ENCODE results near the gene NAA50.

NAA50 gene

GRCh38 chr3:113745756-113746547 is at the start of gene NAA50:
Gene NAA50, minus strand, starts transcription at chr3:113746249. Its CDS starts 300 bp downstream, at chr3:113745949.
- peak; percentile 93 for DNase-seq (ENCODE audit: low spot score)

GRCh38 chr3:113795693-113796092 is 49.6 kb upstream of the NAA50 start:
- no peak for DNase-seq (ENCODE audit: low spot score)

DNA sequence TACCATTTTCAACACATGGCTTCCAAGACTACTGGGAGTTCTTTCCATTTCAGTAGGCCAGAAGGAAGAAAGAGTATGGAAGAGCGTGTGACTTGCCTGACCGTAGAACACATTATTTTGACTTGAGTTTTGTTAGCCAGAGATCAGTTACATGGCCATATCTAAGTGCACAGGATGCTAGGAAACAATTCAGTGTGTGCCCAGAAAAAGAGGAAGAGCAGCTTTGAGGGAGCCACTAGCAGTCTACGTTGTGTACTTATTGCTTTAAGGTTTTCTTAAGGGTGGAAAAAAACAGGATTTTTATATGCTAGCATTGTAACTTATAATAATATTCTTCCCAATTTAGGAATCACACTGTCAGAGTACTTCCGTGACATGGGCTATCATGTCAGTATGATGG is 48.5 kb upstream of the NAA50 start:
- no peak for DNase-seq (ENCODE audit: low spot score)

DNA sequence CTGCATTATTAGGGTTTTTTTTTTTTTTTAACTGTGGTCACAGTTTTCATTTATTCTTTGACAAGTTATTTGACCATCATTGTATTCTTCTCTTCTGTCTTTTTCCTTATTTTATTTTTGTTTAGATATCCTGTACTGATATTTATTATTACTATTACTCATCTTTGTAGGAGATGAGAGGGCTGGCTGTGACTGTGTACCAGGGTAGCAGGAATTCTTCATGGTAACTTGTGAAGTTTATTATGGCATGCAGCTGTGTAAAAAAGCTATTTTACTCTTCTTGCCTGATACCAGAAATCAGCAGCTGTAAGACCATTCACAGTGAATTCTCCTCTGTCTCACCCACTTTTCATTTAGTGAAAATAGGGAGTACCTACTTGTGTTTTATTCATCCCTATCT is 45.3 kb upstream of the NAA50 start:
- no peak for DNase-seq (ENCODE audit: low spot score)

GRCh38 chr3:113783980-113784379 is 37.9 kb upstream of the NAA50 start:
- DNase-seq (ENCODE audit: low spot score) = no peak

DNA sequence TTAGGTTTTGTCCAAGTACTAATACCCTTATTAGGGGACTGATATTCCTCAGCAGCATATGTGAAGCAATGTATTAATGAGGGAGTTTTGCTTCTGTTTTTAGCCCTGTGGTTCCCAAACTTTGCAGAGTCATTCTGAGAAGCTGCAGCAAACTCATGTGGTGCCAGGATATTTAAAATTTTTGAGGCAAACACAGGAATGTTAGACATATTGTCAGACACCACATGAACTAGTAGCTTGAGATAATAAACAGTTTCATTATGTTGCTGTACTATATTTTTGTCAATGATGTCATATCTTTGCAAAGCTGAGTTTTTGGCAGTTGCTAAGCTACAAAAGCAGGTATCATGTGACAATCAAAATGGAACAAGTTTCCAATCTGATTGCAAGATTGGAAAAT is 37.4 kb upstream of the NAA50 start:
- DNase-seq (ENCODE audit: low spot score) = no peak

DNA sequence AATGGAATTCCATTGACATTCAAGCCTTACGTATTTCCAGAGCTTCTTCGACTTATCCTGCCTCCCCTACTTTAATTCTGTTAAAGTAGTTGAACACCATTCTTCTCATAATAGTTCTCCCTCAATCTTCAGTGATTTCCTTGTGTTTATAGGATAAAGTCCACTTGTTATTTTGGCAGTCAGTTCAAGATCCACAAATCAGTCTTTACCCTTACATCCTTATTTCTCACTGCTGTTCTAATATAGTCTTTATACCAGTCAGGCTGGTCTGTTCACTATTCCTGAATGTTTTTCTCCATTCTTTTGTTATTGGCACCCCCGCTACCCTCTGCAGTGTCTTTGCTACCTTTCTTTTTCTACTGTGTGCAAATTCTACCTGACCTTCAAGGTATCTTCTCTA is 30.5 kb upstream of the NAA50 start:
- no peak for DNase-seq (ENCODE audit: low spot score)

GRCh38 chr3:113775516-113775915 is 29.5 kb upstream of the NAA50 start:
- DNase-seq (ENCODE audit: low spot score) = no peak

DNA sequence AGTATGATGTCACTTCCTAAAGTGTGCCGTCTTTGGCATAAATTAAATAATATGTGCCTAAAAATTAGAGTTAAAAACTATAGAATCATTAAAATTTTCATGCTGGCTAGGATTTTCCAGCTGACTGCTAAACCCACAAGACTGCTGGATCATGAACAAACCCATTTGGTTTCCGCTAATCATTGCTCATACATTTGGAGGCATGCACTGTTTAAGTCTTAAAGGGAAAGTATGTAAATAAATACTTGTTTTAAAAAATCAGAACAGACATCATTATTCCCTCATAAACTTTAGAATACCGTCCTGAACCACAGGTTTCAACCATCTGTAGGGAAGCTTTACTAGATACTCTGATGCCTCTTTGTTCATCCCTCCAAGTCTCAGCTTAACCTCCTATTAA is 27.3 kb upstream of the NAA50 start:
- DNase-seq (ENCODE audit: low spot score) = no peak

DNA sequence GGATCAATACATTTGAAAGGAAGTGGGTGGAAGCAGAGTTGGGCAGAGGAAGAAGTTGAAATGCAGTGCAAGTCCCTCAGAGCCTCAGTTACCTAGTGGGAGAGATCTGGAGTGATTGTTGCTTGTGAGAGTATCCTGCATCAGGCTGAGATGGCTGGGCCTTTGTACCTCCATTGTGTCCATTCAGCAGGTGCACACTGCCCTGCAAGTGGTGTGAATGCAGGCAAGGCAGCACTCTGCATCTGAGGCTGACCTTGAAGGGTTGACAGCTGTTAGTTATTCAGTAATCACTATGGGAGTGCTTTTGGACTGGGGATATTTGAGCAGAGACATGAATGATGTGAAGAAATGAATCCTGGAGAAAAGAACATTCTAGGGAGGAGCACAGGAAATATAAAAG is 25.9 kb upstream of the NAA50 start:
- no peak for DNase-seq (ENCODE audit: low spot score)

DNA sequence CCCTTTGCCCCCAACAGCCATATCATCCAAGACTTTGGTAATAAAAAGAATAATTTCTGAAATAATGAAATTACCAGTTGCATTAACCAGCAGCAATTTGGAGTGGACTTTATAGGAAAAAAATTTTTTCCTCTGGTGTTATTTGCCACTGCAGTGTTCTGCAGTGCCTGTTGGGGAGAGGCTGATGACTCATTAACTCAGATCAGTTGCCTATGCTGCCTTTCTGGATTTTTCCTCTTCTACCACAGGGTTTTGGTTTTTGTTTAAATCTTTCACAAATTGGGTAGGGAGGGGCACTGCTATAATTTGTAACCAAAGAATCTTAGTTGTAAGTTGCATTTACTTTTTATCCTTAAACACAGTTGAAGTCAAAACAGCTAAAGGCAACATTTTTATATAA is 23.5 kb upstream of the NAA50 start:
- DNase-seq (ENCODE audit: low spot score) = no peak

DNA sequence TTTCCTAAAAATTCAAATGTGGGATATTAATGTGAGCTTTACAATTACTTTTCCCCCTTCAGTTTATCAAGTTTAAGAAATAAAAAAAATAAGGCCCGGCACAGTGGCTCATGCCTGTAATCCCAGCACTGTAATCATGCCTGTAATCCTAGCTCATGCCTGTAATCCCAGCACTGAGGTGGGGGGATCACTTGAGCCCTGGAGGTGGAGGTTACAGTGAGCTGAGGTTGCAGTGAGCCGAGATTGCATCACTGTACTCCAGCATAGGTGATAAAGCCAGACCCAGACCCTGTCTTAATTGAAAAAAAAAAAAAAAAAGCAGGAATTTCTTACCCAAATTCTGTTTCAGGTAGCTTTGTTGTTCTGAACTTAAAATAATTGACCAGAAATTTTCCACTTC is 18.6 kb upstream of the NAA50 start:
- no peak for DNase-seq (ENCODE audit: low spot score)

GRCh38 chr3:113758389-113759024 is 12.5 kb upstream of the NAA50 start:
- DNase-seq (ENCODE audit: low spot score) = no peak

GRCh38 chr3:113754494-113755159 is 8.6 kb upstream of the NAA50 start:
- DNase-seq (ENCODE audit: low spot score) = no peak

DNA sequence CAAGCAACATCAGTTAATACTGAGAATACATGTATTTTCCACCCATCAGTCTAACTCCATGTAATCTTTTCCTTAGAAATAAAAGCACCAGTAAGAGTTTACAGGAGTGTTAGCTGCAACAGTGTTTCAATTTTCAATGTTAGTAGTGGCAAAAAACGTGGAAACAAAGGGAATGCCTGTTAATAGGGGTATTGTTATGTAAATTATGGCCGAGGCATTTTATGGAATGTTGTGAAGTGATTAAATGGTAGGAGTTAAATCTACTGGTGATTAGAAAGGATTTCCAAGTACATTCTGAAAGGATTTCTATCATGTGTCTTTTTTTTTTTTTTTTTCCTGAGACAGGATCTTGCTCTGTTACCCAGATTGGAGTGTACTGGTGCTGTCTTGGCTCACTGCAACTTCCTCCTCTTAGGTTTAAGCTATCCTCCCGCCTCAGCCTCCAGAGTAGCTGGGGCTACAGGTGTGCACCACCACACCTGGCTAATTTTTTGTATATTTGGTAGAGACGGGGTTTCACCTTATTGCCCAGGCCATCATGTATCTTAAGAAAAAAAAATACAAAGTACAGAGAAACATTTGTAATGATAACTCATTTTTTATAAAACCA is 7.4 kb upstream of the NAA50 start:
- no peak for DNase-seq (ENCODE audit: low spot score)

GRCh38 chr3:113751141-113751540 is 5.1 kb upstream of the NAA50 start:
- DNase-seq (ENCODE audit: low spot score) = no peak

- DNase-seq (ENCODE audit: low spot score) = no peak
Measured at GRCh38 chr3:113747283-113748046, 1.4 kb upstream of the NAA50 start.

DNA sequence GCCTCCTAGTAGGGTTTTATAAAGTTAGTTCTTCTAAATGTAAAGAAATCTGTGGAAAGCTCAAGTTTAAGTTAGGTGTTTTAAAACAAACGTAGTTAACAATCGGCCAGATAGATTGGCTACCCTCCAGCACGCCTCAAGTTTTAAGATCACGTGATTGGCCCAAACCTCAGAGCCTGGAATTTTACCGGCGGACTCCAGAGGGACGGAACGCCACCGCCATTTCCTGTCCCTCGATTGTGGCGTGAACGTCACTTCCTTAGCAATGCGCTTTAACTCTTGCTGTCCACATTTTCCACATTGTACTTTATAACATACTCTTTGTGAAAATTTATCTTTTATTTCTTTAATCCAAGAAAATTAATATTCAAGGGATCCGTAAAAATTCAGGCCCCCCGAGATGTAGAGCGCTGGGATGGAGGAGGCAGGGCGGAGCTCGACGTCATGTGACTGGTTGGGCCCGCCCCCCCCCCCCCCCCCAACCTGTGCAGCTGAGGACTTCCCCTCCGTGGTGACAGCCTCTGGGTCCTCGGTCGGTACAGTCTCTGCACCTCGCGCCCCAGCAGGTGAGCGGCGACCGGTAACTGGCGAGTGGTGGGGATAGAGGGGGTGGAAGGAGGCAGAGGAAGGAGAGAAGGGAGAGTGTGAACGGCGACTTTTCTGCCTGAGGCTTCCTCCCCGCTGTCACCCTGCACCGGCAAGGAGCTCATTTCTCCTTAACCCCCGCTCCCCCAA is 666 bp upstream of the NAA50 start, which contains the start of gene ATP6V1A:
Gene ATP6V1A, plus strand, starts transcription at position 488 of the 735 bp plus-strand sequence. CDS start 31,719 bp downstream, outside the sequence.
- peak; percentile 98 for DNase-seq (ENCODE audit: low spot score)

DNA sequence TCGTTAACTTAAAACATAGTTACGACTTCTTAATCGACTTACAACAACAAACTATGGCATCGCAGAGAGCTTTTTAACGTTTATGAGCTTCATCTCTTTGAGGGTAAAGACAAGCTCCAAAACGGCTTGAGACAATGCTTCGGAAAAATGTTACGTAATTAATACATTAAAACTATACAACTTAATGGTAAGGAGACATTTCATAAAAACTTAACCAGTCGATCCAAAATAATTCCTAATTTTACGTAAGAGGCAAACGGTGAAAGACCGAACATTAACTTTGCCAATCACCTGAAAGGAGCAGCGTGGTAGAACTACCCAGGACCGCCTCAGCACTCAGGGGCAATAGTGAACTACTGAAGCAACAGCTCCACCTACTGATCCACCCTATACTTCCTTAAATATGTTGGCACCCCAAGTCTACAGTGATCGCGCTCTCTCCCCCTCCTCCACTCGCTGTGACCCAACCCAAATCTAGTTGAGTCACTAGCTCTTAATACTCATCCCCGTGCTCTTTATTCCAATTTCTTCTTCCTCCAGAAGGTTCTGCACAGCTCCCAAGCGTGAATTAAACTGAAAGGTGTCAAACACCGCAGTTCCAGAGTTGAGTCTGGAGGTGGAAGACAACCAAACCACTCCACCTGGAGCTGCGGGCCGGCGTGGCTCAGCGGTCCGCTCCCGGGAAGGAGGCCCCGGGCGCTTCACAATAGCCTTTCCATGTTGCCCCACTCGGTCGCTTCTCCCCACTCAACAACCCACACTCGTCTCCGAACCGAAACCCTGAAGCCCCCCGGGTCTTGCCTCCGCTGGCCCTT is 901 bp downstream of the NAA50 start:
- DNase-seq (ENCODE audit: low spot score) = peak; percentile 86

DNA sequence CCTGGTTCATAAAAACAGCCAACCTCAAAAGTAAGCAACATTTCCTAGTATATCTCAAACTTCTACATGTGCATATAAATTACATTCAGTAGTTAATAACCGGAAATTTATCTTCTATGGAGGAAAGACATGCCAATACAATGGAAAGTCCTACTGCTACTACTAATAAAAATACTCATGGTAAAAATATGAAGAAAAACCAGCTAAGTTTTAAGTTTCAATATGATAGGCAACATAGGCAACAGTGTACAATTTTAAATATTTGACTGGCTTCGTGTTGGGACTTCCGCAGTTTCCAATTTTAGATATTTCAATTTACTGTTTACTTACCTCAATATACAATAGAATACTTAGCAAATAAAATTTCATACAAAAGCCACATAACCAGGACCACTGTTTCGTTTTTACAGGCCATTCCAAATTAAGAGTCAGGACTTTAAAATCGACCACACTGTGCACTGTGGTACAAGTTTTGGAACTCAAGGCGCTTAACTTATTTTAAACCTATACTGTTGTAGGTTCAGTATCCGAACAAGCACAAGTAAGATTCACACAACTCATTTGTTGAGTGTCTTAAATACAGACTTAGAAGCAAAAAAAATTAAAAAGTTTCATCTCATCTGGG is 2.9 kb downstream of the NAA50 start:
- DNase-seq (ENCODE audit: low spot score) = no peak

Measured in cerebellar cortex (tissue), 1 donor.